GM12878 (cell line): ENCODE data around the gene AMMECR1. TPM values are rescaled to one million over a fixed set of nuclear protein-coding genes. Genes with fewer than 3 reads are reported as not detected.

ENCODE experiments used
- ATAC-seq: fragments of 200-7000 bp; cut with Tn5 transposase; 3 replicates; pipeline ENCODE4 v1.9.1; 2020; ENCODE audit warnings: mild to moderate bottlenecking, moderate library complexity
- BruUV-seq: library from RNA; stranded (reverse); fragments of 400-500 nt; replicated peaks from 2 replicates; lab custom pipeline; 2021; lab: Mats Ljungman, UMichigan
- CTCF ChIA-PET: fragments of 300-600 bp; sonication (Branson Sonifier 250); formaldehyde crosslinking; extraction: SDS; loops from one replicate; lab custom pipeline; 2021; ENCODE audit warnings: inconsistent platforms; lab: Yijun Ruan, JAX
- POLR2A ChIA-PET: fragments of 350-600 bp; formaldehyde crosslinking; extraction: SDS; loops from one replicate; lab custom pipeline; 2021; ENCODE audit warnings: inconsistent platforms; lab: Charles Lee
- RAD21 ChIA-PET: fragments of 300-600 bp; sonication (Branson Sonifier 250); formaldehyde crosslinking; loops from one replicate; lab custom pipeline; 2023; ENCODE audit warnings: antibody characterized with exemption; ENCODE audit not compliant: unreplicated experiment; lab: Charles Lee
- SMC1A ChIA-PET: fragments of 300-600 bp; sonication (Branson Sonifier 250); formaldehyde crosslinking; loops from one replicate; lab custom pipeline; 2023; ENCODE audit not compliant: unreplicated experiment, uncharacterized antibody; lab: Charles Lee
- DNase-seq: peaks from one replicate; pipeline ENCODE4 v3.0.0-alpha.2; 2011; ENCODE audit warnings: low read depth, low spot score
- FAIRE-seq: peaks from 3 replicates; lab custom pipeline; 2011; peaks lifted over from hg19 to GRCh38; lab: Jason Lieb, UNC
- H2AFZ ChIP-seq: 2 replicates; pipeline ENCODE4 v1.6.0; 2011; ENCODE audit warnings: low read depth, low read length, control low read depth; ENCODE audit not compliant: control insufficient read depth
- H3K27ac ChIP-seq: 2 replicates; pipeline ENCODE4 v1.5.1; 2011; ENCODE audit warnings: control low read depth; ENCODE audit not compliant: control insufficient read depth, insufficient read depth
- H3K27me3 ChIP-seq, 2 experiments: replicated peaks in 1 of 2; 2 replicates each; pipeline versions ENCODE4 v1.6.0 to v1.6.1; 2011; ENCODE audit warnings: low read length in 1 of 2; ENCODE audit not compliant: control insufficient read depth in 2 of 2, insufficient read depth in 2 of 2
- H3K36me3 ChIP-seq, 2 experiments: 2 replicates each; pipeline ENCODE4 v1.5.1; 2011; ENCODE audit warnings: low read length in 1 of 2; ENCODE audit not compliant: control insufficient read depth in 2 of 2, insufficient read depth in 2 of 2
- H3K4me1 ChIP-seq: 2 replicates; pipeline ENCODE4 v1.6.1; 2011; ENCODE audit warnings: mild to moderate bottlenecking, low read length, moderate library complexity, mixed read lengths; ENCODE audit not compliant: control insufficient read depth, insufficient read depth
- H3K4me2 ChIP-seq: 2 replicates; pipeline ENCODE4 v1.6.0; 2011; ENCODE audit warnings: control low read depth; ENCODE audit not compliant: control insufficient read depth, insufficient read depth
- H3K4me3 ChIP-seq: fragments of 200-600 bp; sonication (generic); 2 replicates; pipeline ENCODE4 v1.5.1; 2016
- H3K79me2 ChIP-seq: 2 replicates; pipeline ENCODE4 v1.6.0; 2011; ENCODE audit warnings: low read length; ENCODE audit not compliant: control insufficient read depth, insufficient read depth
- H3K9ac ChIP-seq: 2 replicates; pipeline ENCODE4 v1.8.0; 2011; ENCODE audit warnings: low read length, control low read depth, mixed read lengths; ENCODE audit not compliant: control insufficient read depth, insufficient read depth
- H3K9me3 ChIP-seq: replicated peaks from 3 replicates; pipeline ENCODE4 v1.5.1; 2011; ENCODE audit warnings: mild to moderate bottlenecking, low read length; ENCODE audit not compliant: control insufficient read depth, insufficient read depth
- H4K20me1 ChIP-seq: 2 replicates; pipeline ENCODE4 v1.6.0; 2011; ENCODE audit not compliant: control insufficient read depth, insufficient read depth
- CEBPB ChIP-seq, 2 experiments: fragments of 150-350 bp in 1 of 2; IDR thresholded peaks; 2 replicates each; pipeline ENCODE4 v1.6.1; 2012 to 2014; ENCODE audit warnings: low read depth in 2 of 2, low read length in 2 of 2, borderline replicate concordance in 1 of 2, inconsistent platforms in 1 of 2
- RAD21 ChIP-seq: IDR thresholded peaks from 2 replicates; pipeline ENCODE4 v1.6.1; 2011; ENCODE audit warnings: mild to moderate bottlenecking, low read depth, low read length, moderate library complexity; ENCODE audit not compliant: insufficient read depth
- SMC3 ChIP-seq: IDR thresholded peaks from 2 replicates; pipeline ENCODE4 v1.6.1; 2011; ENCODE audit warnings: low read length, improper control_type of control experiment, borderline replicate concordance
- SPI1 ChIP-seq: IDR thresholded peaks from 2 replicates; pipeline ENCODE4 v1.6.1; 2011; ENCODE audit warnings: low read depth, mild to moderate bottlenecking, low read length, moderate library complexity, borderline replicate concordance; ENCODE audit not compliant: insufficient read depth
- WGBS: methylation state at CpG from one replicate; pipeline ENCODE4 v1.1.6; 2016; ENCODE audit warnings: low lambda C conversion rate; ENCODE audit not compliant: insufficient replicate concordance, insufficient coverage; ENCODE audit errors: missing lambda C conversion rate; 5-methylcytosine and 5-hydroxymethylcytosine counted together
- in situ Hi-C: fragments of 300-500 bp; cut with MboI; formaldehyde crosslinking; loops from 9 replicates; pipeline ENCODE4 v1.14.3; 2018; ENCODE audit warnings: mixed read lengths
- intact Hi-C: fragments of 100-400 bp; cut with micrococcal nuclease; formaldehyde crosslinking; loops from one replicate; pipeline ENCODE4 v1.14.2; 2022; ENCODE audit not compliant: unreplicated experiment
- polyA plus RNA-seq, 11 experiments: library from polyadenylated mRNA; depleted of rRNA in 4 of 11; unstranded in 6 of 11; stranded (reverse) in 5 of 11; fragments of >200 nt; fragmentation: Nextera tagmentation in 4 of 11; fragmentation: Illumina TruSeq in 1 of 11; extraction: Ambion mirVana in 4 of 11; extraction: Trizol in 1 of 11; gene quantifications; 1 replicate in 1 of 11; 2 replicates in 10 of 11; pipeline versions ENCODE4 v1.2.1 to v1.2.3, GENCODE V29; 2011 to 2016; ENCODE audit warnings: inconsistent platforms in 2 of 11, missing spikeins in 2 of 11, low read depth in 1 of 11
- total RNA-seq, 4 experiments: library from RNA; depleted of rRNA in 3 of 4; stranded (reverse); fragments of >200 nt in 3 of 4; fragmentation: Illumina TruSeq in 1 of 4; extraction: Trizol in 1 of 4; gene quantifications; 2 replicates each; pipeline versions ENCODE4 v1.2.1 to v1.2.3, GENCODE V29; 2013 to 2021
- TF ChIP-seq, protein P1 (sequence below), 3 experiments: IDR thresholded peaks in 2 of 3; conservative IDR thresholded peaks in 1 of 3; 2 replicates each; pipeline ENCODE4 v1.5.1; 2011; ENCODE audit warnings: low read depth in 3 of 3, low read length in 3 of 3, mild to moderate bottlenecking in 3 of 3, control low read depth in 2 of 3, moderate library complexity in 2 of 3, inconsistent platforms in 1 of 3, mixed read lengths in 1 of 3; ENCODE audit not compliant: control insufficient read depth in 2 of 3, insufficient read depth in 1 of 3; ENCODE audit errors: extremely low read depth in 1 of 3

Gene AMMECR1
- total and polyA plus RNA-seq, 10 of the 15 experiments (the other 5 are each of a cell fraction or from before 2014, with no cell fraction given), result 4.9 to 25.6 (median 10.7) TPM

DNA sequence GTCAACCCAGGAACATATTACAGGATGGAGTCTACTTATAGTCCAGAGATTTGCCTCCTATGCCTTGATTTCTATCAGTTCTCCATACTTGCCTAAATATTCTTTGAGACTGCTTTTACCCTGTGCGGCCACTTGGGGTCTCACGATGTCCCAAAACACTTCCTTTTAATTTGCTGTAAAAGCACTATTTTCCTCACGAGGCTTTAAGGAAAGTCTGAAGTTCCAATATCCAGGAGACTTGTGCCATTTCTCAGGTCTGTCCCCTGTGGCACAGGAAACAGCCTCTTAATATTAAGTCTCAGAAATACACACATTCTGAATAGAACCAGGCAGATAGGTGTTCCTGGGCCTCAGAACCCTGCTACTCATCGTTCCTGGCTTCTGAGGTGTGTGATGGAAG, 172.0 kb downstream of the AMMECR1 start:
- in situ Hi-C loops (no loop called here), intact Hi-C loops (loop anchor here (1.0 to 10.0 kb wide), 2 partner anchors 141 to 235 kb away; partner anchors contain the start of gene TMEM164)
- no peaks in the 10 kb centered on the region for H3K27me3 ChIP-seq
- H3K27ac ChIP-seq, result no peak overlapping the region
- ChIA-PET POLR2A (no interaction called here), CTCF (interaction anchor here (0.6 to 4.5 kb wide), 56 partner anchors 11 to 1537 kb away, joined by 3 to 121 read pairs (median 5); partner anchors contain the start of gene TMEM164), SMC1A (interaction anchor here (0.7 to 5.6 kb wide), 20 partner anchors 14 to 701 kb away, joined by 3 to 64 read pairs (median 4); partner anchors contain the start of gene GUCY2F), RAD21 (interaction anchor here (0.7 to 3.3 kb wide), 24 partner anchors 12 to 664 kb away, joined by 3 to 27 read pairs (median 4); partner anchors contain the start of genes GUCY2F and TMEM164)
- H3K9ac ChIP-seq, result no peak overlapping the region
- ATAC-seq, result peak; percentile 89
- no peaks in the 10 kb centered on the region for H3K4me1 ChIP-seq
- 25% methylated on average over 4 of the region's 4 CpGs for WGBS
- BruUV-seq, result no TSS peak
- H3K9me3 ChIP-seq, result no peaks in the 10 kb centered on the region
- no peak for FAIRE-seq
- H3K4me2 ChIP-seq, result no peak overlapping the region
- TF ChIP-seq SMC3 (peak; percentile 44; the same call in 1 of the 2 replicates), CEBPB (IDR thresholded peaks at IDR 0.05; ENCODE audit: borderline replicate concordance in 1 of 2, low read depth in 2 of 2, low read length in 2 of 2) (no peak), RAD21 (peak; percentile 53), SPI1 (peak; percentile 45; the same call in 1 of the 2 replicates)
- TF ChIP-seq, protein P1, sequence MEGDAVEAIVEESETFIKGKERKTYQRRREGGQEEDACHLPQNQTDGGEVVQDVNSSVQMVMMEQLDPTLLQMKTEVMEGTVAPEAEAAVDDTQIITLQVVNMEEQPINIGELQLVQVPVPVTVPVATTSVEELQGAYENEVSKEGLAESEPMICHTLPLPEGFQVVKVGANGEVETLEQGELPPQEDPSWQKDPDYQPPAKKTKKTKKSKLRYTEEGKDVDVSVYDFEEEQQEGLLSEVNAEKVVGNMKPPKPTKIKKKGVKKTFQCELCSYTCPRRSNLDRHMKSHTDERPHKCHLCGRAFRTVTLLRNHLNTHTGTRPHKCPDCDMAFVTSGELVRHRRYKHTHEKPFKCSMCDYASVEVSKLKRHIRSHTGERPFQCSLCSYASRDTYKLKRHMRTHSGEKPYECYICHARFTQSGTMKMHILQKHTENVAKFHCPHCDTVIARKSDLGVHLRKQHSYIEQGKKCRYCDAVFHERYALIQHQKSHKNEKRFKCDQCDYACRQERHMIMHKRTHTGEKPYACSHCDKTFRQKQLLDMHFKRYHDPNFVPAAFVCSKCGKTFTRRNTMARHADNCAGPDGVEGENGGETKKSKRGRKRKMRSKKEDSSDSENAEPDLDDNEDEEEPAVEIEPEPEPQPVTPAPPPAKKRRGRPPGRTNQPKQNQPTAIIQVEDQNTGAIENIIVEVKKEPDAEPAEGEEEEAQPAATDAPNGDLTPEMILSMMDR (IDR thresholded peaks at IDR 0.05 in 2 of 3, conservative IDR thresholded peaks at IDR 0.05 in 1 of 3; ENCODE audit: control insufficient read depth in 2 of 3, extremely low read depth in 1 of 3, insufficient read depth in 1 of 3, low read depth in 3 of 3, low read length in 3 of 3), result peak; percentile 57 to 71 (median 62); a peak in 5 of 6 replicates
- H4K20me1 ChIP-seq, result peaks cover 4% of the 10 kb centered on the region; the same call in 1 of the 2 replicates
- DNase-seq, result no peak
- H2AFZ ChIP-seq, result no peak overlapping the region
- H3K36me3 ChIP-seq, result peaks cover 0 to 4% of the 10 kb centered on the region in 2 experiments; a peak in 1 of 4 replicates
- no peak overlapping the region for H3K4me3 ChIP-seq
- H3K79me2 ChIP-seq, result no peaks in the 10 kb centered on the region
